Gastrocnemius medialis (tissue), 4 donors: Measurements from ENCODE around the gene VAPB. TPM values are rescaled to one million over a fixed set of nuclear protein-coding genes. Genes with fewer than 3 reads are reported as not detected.

ENCODE experiments used
- ATAC-seq, 2 donors: fragments of 150-250 bp; one replicate each; pipeline ENCODE4 v1.9.1; 2016
- DNase-seq, 2 donors: peaks; one replicate each; pipeline ENCODE4 v3.0.0-alpha.2; 2019
- H3K27ac ChIP-seq, 4 donors: fragments of 200-600 bp; sonication (generic); 1 replicate in 1 of 4; 2 replicates in 3 of 4; pipeline ENCODE4 v1.5.1; 2016 to 2018; ENCODE audit warnings: mild to moderate bottlenecking in 2 of 4, moderate library complexity in 1 of 4
- H3K27me3 ChIP-seq, 3 donors: fragments of 200-600 bp; sonication (generic) in 2 of 3; 1 replicate in 1 of 3; 2 replicates in 2 of 3; pipeline versions ENCODE4 v1.5.1 to v1.6.0; 2016 to 2019; ENCODE audit warnings: mild to moderate bottlenecking in 1 of 3, moderate library complexity in 1 of 3
- H3K36me3 ChIP-seq, 2 donors: fragments of 200-600 bp; sonication (generic) in 1 of 2; one replicate each; pipeline ENCODE4 v1.5.1; 2017 to 2018
- H3K4me1 ChIP-seq, 2 donors: fragments of 200-600 bp; sonication (generic) in 1 of 2; one replicate each; pipeline ENCODE4 v1.5.1; 2016 to 2017; ENCODE audit warnings: mild to moderate bottlenecking in 2 of 2
- H3K4me3 ChIP-seq, 4 donors: fragments of 200-600 bp; sonication (generic) in 3 of 4; 1 replicate in 1 of 4; 2 replicates in 3 of 4; pipeline ENCODE4 v1.5.1; 2016 to 2019; ENCODE audit warnings: mild to moderate bottlenecking in 2 of 4
- H3K9me3 ChIP-seq, 3 donors: fragments of 200-600 bp; sonication (generic) in 2 of 3; 1 replicate in 1 of 3; 2 replicates in 2 of 3; pipeline ENCODE4 v1.5.1; 2016 to 2019
- CTCF ChIP-seq, 5 experiments: fragments of 450-650 bp in 3 of 5; fragments of 200-600 bp in 2 of 5; sonication (generic) in 2 of 5; IDR thresholded peaks in 4 of 5; conservative IDR thresholded peaks in 1 of 5; 1 replicate in 4 of 5; 2 replicates in 1 of 5; pipeline ENCODE4 v1.5.1; 2016 to 2019; ENCODE audit warnings: antibody characterized with exemption in 5 of 5, mild to moderate bottlenecking in 3 of 5, moderate library complexity in 3 of 5
- POLR2A ChIP-seq, 2 donors: fragments of 450-650 bp; IDR thresholded peaks; one replicate each; pipeline ENCODE4 v1.6.1; 2017; ENCODE audit warnings: antibody characterized with exemption in 2 of 2, mild to moderate bottlenecking in 2 of 2, moderate library complexity in 2 of 2
- in situ Hi-C, 4 donors: fragments of 200-750 bp; cut with MboI; loops; one replicate each; pipeline versions ENCODE4 v1.15.0 to v1.8.0; 2017; ENCODE audit warnings: low sequenced_read_pairs in 4 of 4
- intact Hi-C: fragments of 100-400 bp; cut with DNase I; formaldehyde crosslinking; loops from one replicate; pipeline ENCODE4 v1.15.1; 2023; ENCODE audit warnings: low total_unique reads
- total RNA-seq, 4 donors: library from RNA; depleted of rRNA; stranded (reverse); fragments of >200 nt; gene quantifications; one replicate each; pipeline versions ENCODE4 v1.1.0 to v1.2.3, GENCODE V29; 2016

Gene VAPB
- total RNA-seq, 4 donors from 2014 or later, result 30.4 to 37.7 (median 32.8) TPM

- DNase-seq (no peak), ATAC-seq (no peak)
- no peak overlapping the region for H3K27ac ChIP-seq
- no peaks in the 10 kb centered on the region for H3K9me3 ChIP-seq
- TF ChIP-seq POLR2A (IDR thresholded peaks at IDR 0.05) (no peak), CTCF (IDR thresholded peaks at IDR 0.05 in 4 of 5, conservative IDR thresholded peaks at IDR 0.05 in 1 of 5) (no peak)
- H3K4me3 ChIP-seq, result no peak overlapping the region
- intact Hi-C loops (no loop called here), in situ Hi-C loops (no loop called here)
- H3K36me3 ChIP-seq, result no peaks in the 10 kb centered on the region
- H3K4me1 ChIP-seq, result no peaks in the 10 kb centered on the region
- no peaks in the 10 kb centered on the region for H3K27me3 ChIP-seq
Measured at GRCh38 chr20:58467572-58468527, 78.8 kb downstream of the VAPB start.

GRCh38 chr20:58469616-58470015, 80.6 kb downstream of the VAPB start:
- ATAC-seq, result no peak
- no peak overlapping the region for H3K27ac ChIP-seq
- TF ChIP-seq CTCF (IDR thresholded peaks at IDR 0.05 in 4 of 5, conservative IDR thresholded peaks at IDR 0.05 in 1 of 5), result no peak
- no peak for TF ChIP-seq POLR2A (IDR thresholded peaks at IDR 0.05)
- H3K4me1 ChIP-seq, result no peaks in the 10 kb centered on the region
- H3K27me3 ChIP-seq, result no peaks in the 10 kb centered on the region
- no peak for DNase-seq
- in situ Hi-C loops (no loop called here), intact Hi-C loops (no loop called here)
- no peaks in the 10 kb centered on the region for H3K9me3 ChIP-seq
- no peak overlapping the region for H3K4me3 ChIP-seq
- no peaks in the 10 kb centered on the region for H3K36me3 ChIP-seq

- no peak for TF ChIP-seq CTCF (IDR thresholded peaks at IDR 0.05 in 4 of 5, conservative IDR thresholded peaks at IDR 0.05 in 1 of 5)
- no peak for TF ChIP-seq POLR2A (IDR thresholded peaks at IDR 0.05)
- Histone ChIP-seq H3K4me1 (no peaks in the 10 kb centered on the region), H3K27me3 (no peaks in the 10 kb centered on the region), H3K36me3 (no peaks in the 10 kb centered on the region), H3K27ac (no peak overlapping the region), H3K4me3 (no peak overlapping the region), H3K9me3 (no peaks in the 10 kb centered on the region)
- DNase-seq (no peak), ATAC-seq (no peak)
- in situ Hi-C loops, result no loop called here
- intact Hi-C loops, result no loop called here
Measured at GRCh38 chr20:58470336-58471192, 81.5 kb downstream of the VAPB start.

GRCh38 chr20:58471193-58472164, 82.5 kb downstream of the VAPB start:
- ATAC-seq, result peak; percentile 58 to 81
- intact Hi-C loops, result no loop called here
- TF ChIP-seq CTCF (IDR thresholded peaks at IDR 0.05 in 4 of 5, conservative IDR thresholded peaks at IDR 0.05 in 1 of 5) (no peak), POLR2A (IDR thresholded peaks at IDR 0.05) (no peak)
- Histone ChIP-seq H3K27ac (no peak overlapping the region), H3K4me1 (no peaks in the 10 kb centered on the region), H3K9me3 (no peaks in the 10 kb centered on the region), H3K4me3 (no peak overlapping the region), H3K27me3 (no peaks in the 10 kb centered on the region), H3K36me3 (no peaks in the 10 kb centered on the region)
- DNase-seq, result peak; percentile 17 to 41
- in situ Hi-C loops, result no loop called here
